Sigmoid colon (tissue), 7 donors: ENCODE results near the gene EXOC6B. TPM values are rescaled to one million over a fixed set of nuclear protein-coding genes. Genes with fewer than 3 reads are reported as not detected.

Experiments
- DNase-seq: peaks from one replicate; pipeline ENCODE4 v3.0.0-alpha.2; 2019
- H3K27ac ChIP-seq, 4 donors: fragments of 200-600 bp; sonication (generic); one replicate each; pipeline ENCODE4 v1.5.1; 2016 to 2019; ENCODE audit warnings: mild to moderate bottlenecking in 1 of 4
- H3K27me3 ChIP-seq, 3 donors: fragments of 200-600 bp; sonication (generic); one replicate each; pipeline ENCODE4 v1.5.1; 2019; ENCODE audit warnings: mild to moderate bottlenecking in 1 of 3
- H3K36me3 ChIP-seq, 4 donors: fragments of 200-600 bp; sonication (generic); one replicate each; pipeline ENCODE4 v1.5.1; 2016 to 2019
- H3K4me1 ChIP-seq, 4 donors: fragments of 200-600 bp; sonication (generic); one replicate each; pipeline ENCODE4 v1.5.1; 2017 to 2019
- H3K4me3 ChIP-seq, 4 donors: fragments of 200-600 bp; sonication (generic); one replicate each; pipeline ENCODE4 v1.5.1; 2017 to 2019; ENCODE audit warnings: mild to moderate bottlenecking in 2 of 4, moderate library complexity in 1 of 4
- H3K9me3 ChIP-seq, 4 donors: fragments of 200-600 bp in 3 of 4; sonication (generic) in 3 of 4; one replicate each; pipeline versions ENCODE4 v1.5.1 to v1.6.1; 2013 to 2019
- CTCF ChIP-seq, 4 experiments: fragments of 450-650 bp in 3 of 4; fragments of 200-600 bp in 1 of 4; IDR thresholded peaks; one replicate each; pipeline ENCODE4 v1.5.1; 2016 to 2019; ENCODE audit warnings: antibody characterized with exemption in 4 of 4, mild to moderate bottlenecking in 3 of 4, moderate library complexity in 2 of 4
- EP300 ChIP-seq, 4 donors: sonication (generic); formaldehyde crosslinking; IDR thresholded peaks; one replicate each; pipeline ENCODE4 v1.6.1; 2017; ENCODE audit warnings: antibody characterized with exemption in 4 of 4
- POLR2A ChIP-seq, 2 donors: fragments of 450-650 bp; IDR thresholded peaks; one replicate each; pipeline ENCODE4 v1.6.1; 2016; ENCODE audit warnings: antibody characterized with exemption in 2 of 2, mild to moderate bottlenecking in 2 of 2, moderate library complexity in 2 of 2
- POLR2AphosphoS5 ChIP-seq, 4 donors: sonication (generic); formaldehyde crosslinking; IDR thresholded peaks; one replicate each; pipeline ENCODE4 v1.6.1; 2017; ENCODE audit warnings: antibody characterized with exemption in 4 of 4
- WGBS, 2 donors: extraction: QIAGEN DNeasy Blood & Tissue Kit; methylation state at CpG; one replicate each; pipeline ENCODE4 v1.1.7; 2013; 5-methylcytosine and 5-hydroxymethylcytosine counted together
- intact Hi-C: fragments of 100-400 bp; cut with DNase I; formaldehyde crosslinking; loops from one replicate; pipeline ENCODE4 v1.15.1; 2023
- polyA plus RNA-seq, 3 donors: library from polyadenylated mRNA; stranded (reverse); fragments of 200-250 nt; gene quantifications; one replicate each; pipeline ENCODE4 v1.2.3, GENCODE V29; 2013
- total RNA-seq, 4 donors: library from RNA; depleted of rRNA; stranded (reverse); fragments of >200 nt; gene quantifications; one replicate each; pipeline ENCODE4 v1.1.0, GENCODE V29; 2016
- donor health status: healthy with polysubstance abuse.
- donor health status: Bipolar disorder and iron deficiency.
- donor health status: healthy.

EXOC6B gene
- total and polyA plus RNA-seq, 7 donors = 5.0 to 46.1 (median 25.3) TPM

- intact Hi-C loops = no loop called here
- no peaks in the 10 kb centered on the region for H3K9me3 ChIP-seq
- H3K27ac ChIP-seq = no peak overlapping the region
- peaks cover 0 to 3% (median 2%) of the 10 kb centered on the region in 4 donors for H3K4me1 ChIP-seq
- DNase-seq = no peak
- H3K4me3 ChIP-seq = no peak overlapping the region
- no peak for TF ChIP-seq EP300 (IDR thresholded peaks at IDR 0.05)
- no peak for TF ChIP-seq CTCF (IDR thresholded peaks at IDR 0.05)
- 50 to 66% methylated on average over 2 of the region's 2 CpGs for WGBS, 2 donors
- H3K36me3 ChIP-seq = no peaks in the 10 kb centered on the region
- H3K27me3 ChIP-seq = no peaks in the 10 kb centered on the region
These were observed 627.1 kb downstream of the EXOC6B start for GRCh38 chr2:72198532-72199241.

GRCh38 chr2:72193723-72194122 is 632.1 kb downstream of the EXOC6B start:
- intact Hi-C loops = no loop called here
- H3K4me3 ChIP-seq = no peak overlapping the region

GRCh38 chr2:72191441-72191840 is 634.4 kb downstream of the EXOC6B start:
- no peaks in the 10 kb centered on the region for H3K4me1 ChIP-seq
- H3K27ac ChIP-seq = no peak overlapping the region
- intact Hi-C loops = no loop called here
- DNase-seq = no peak
- no peaks in the 10 kb centered on the region for H3K36me3 ChIP-seq
- TF ChIP-seq CTCF (IDR thresholded peaks at IDR 0.05) (no peak), POLR2AphosphoS5 (IDR thresholded peaks at IDR 0.05) (no peak)
- no peak overlapping the region for H3K4me3 ChIP-seq
- H3K9me3 ChIP-seq = no peaks in the 10 kb centered on the region
- WGBS, 2 donors = 74 to 89% methylated on average over 1 of the region's 1 CpG
- H3K27me3 ChIP-seq = no peaks in the 10 kb centered on the region

More at GRCh38 chr2:72193723-72194122, 632.1 kb downstream of the EXOC6B start:
- Histone ChIP-seq H3K36me3 (no peaks in the 10 kb centered on the region), H3K27ac (no peak overlapping the region), H3K4me1 (no peaks in the 10 kb centered on the region), H3K27me3 (no peaks in the 10 kb centered on the region), H3K9me3 (no peaks in the 10 kb centered on the region)
- DNase-seq = no peak
- TF ChIP-seq POLR2AphosphoS5 (IDR thresholded peaks at IDR 0.05) (no peak), CTCF (IDR thresholded peaks at IDR 0.05) (no peak), EP300 (IDR thresholded peaks at IDR 0.05) (no peak), POLR2A (IDR thresholded peaks at IDR 0.05) (no peak)

DNA sequence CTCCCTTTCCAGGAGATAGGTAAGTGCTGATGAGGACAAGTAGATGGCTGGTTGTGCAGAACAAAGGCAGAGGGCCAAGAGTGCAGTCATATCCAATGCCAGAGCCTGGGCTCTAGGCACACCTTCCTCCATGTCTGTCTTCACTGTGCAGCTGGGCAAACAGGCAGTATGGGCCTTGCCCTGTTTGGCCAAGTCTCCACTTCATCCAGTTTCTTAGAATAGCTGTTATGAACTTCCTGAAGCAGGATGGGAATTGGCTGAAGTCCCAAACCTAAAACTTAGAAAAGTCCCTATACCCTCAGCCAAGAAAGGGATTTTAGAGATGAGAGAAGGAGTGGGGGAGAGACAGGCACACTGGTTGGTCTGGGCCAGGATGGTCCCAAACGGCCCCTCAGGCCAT is 640.6 kb downstream of the EXOC6B start:
- no peak for DNase-seq
- Histone ChIP-seq H3K4me3 (no peak overlapping the region), H3K9me3 (no peaks in the 10 kb centered on the region), H3K36me3 (no peaks in the 10 kb centered on the region), H3K27me3 (no peaks in the 10 kb centered on the region), H3K4me1 (no peaks in the 10 kb centered on the region), H3K27ac (no peak overlapping the region)
- intact Hi-C loops = no loop called here
- WGBS, 2 donors = 64 to 75% methylated on average over 1 of the region's 1 CpG
- TF ChIP-seq CTCF (IDR thresholded peaks at IDR 0.05) (no peak), EP300 (IDR thresholded peaks at IDR 0.05) (no peak), POLR2A (IDR thresholded peaks at IDR 0.05) (no peak), POLR2AphosphoS5 (IDR thresholded peaks at IDR 0.05) (no peak)

DNA sequence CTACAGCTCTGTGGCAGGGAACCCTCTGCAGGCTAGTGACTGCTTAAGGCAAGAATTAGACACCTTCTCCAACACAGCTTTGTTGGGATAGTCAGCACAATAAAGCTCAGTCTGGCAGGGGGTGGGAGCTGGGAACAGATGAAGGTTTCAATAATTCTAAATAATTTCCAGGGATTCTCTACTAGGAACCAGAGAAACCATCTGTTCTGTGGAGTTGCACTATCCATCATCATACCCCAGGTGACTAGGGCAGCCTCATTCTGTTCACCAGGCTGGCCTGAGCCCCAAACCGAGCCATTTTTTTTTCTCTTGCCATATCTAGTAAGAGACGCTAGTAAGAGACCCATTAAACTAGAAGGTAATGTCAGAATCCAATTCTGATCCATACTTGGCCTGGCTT is 642.4 kb downstream of the EXOC6B start:
- 96 to 97% methylated on average over 2 of the region's 2 CpGs for WGBS, 2 donors
- intact Hi-C loops = no loop called here
- TF ChIP-seq CTCF (IDR thresholded peaks at IDR 0.05) = no peak
- TF ChIP-seq POLR2AphosphoS5 (IDR thresholded peaks at IDR 0.05) = no peak
- no peak for TF ChIP-seq POLR2A (IDR thresholded peaks at IDR 0.05)
- TF ChIP-seq EP300 (IDR thresholded peaks at IDR 0.05) = no peak
- no peaks in the 10 kb centered on the region for H3K27me3 ChIP-seq
- no peaks in the 10 kb centered on the region for H3K4me1 ChIP-seq
- no peak for DNase-seq
- H3K4me3 ChIP-seq = no peak overlapping the region
- H3K9me3 ChIP-seq = no peaks in the 10 kb centered on the region
- H3K27ac ChIP-seq = no peak overlapping the region
- peaks cover 0 to 12% (median 3%) of the 10 kb centered on the region in 4 donors for H3K36me3 ChIP-seq
